Measurements from ENCODE around the gene SP110. TPM values are rescaled to one million over a fixed set of nuclear protein-coding genes. Genes with fewer than 3 reads are reported as not detected.

SP110 gene
- total and polyA plus RNA-seq, 9 of the 15 experiments (the other 6 are each of a cell fraction or from before 2014, with no cell fraction given), result 3.6 to 11.0 (median 7.1) TPM

- 0% methylated on average over 3 of the region's 3 CpGs for WGBS (ENCODE audit: insufficient coverage, low coverage, missing lambda C conversion rate)
- intact Hi-C loops (cut with micrococcal nuclease), result no loop called here
These were observed 48.9 kb upstream of the SP110 start for GRCh38 chr2:230268606-230269243.

More at GRCh38 chr2:230268606-230269243, 48.9 kb upstream of the SP110 start:
- H3K27me3 ChIP-seq (ENCODE audit: control insufficient read depth in 2 of 2, insufficient read depth in 2 of 2, low read length in 2 of 2), result peaks cover 0 to 4% of the 10 kb centered on the region in 2 experiments; a peak in 1 of 5 replicates
- CTCF ChIA-PET (ENCODE audit: low intra/inter-chr PET ratio), result no interaction called here
- no peak for FAIRE-seq
- H2AFZ ChIP-seq (ENCODE audit: low read depth, low read length), result no peak overlapping the region
- in situ Hi-C loops (cut with MboI), result no loop called here
- no peaks in the 10 kb centered on the region for H3K9me1 ChIP-seq (ENCODE audit: control insufficient read depth, insufficient read depth, low read length)
- H3K4me1 ChIP-seq (replicated peaks in 1 of 2; ENCODE audit: control insufficient read depth in 2 of 2, insufficient read depth in 2 of 2, low read length in 2 of 2), result no peaks in the 10 kb centered on the region; a peak in 1 of 5 replicates
- no peak overlapping the region for H3K9ac ChIP-seq (ENCODE audit: insufficient read depth in 1 of 2, low read depth in 2 of 2, low read length in 2 of 2)
- H3K4me2 ChIP-seq (ENCODE audit: insufficient read depth, low read length), result no peak overlapping the region
- TF ChIP-seq EZH2 (IDR thresholded peaks at IDR 0.05; ENCODE audit: borderline replicate concordance, low read depth, low read length) (no peak), E2F4 (CRISPR knock-in tag; IDR thresholded peaks at IDR 0.05; ENCODE audit: low read depth) (no peak), ZNF699 (CRISPR knock-in tag; IDR thresholded peaks at IDR 0.05; ENCODE audit: insufficient replicate concordance) (no peak), CBFA2T3 (IDR thresholded peaks at IDR 0.05) (no peak), SP2 (IDR thresholded peaks at IDR 0.05; ENCODE audit: extremely low read depth, low read depth, low read length, poor library complexity, severe bottlenecking) (no peak), ZNF586 (CRISPR knock-in tag; conservative IDR thresholded peaks at IDR 0.05) (no peak)
- no TSS peak for BruUV-seq (replicated peaks)
- POLR2A ChIA-PET, result no interaction called here
- no peaks in the 10 kb centered on the region for H3K9me3 ChIP-seq (replicated peaks; ENCODE audit: control insufficient read depth, insufficient read depth, low read depth, low read length)
- H3K36me3 ChIP-seq (ENCODE audit: control insufficient read depth, insufficient read depth, low read length), result no peaks in the 10 kb centered on the region
- H3K79me2 ChIP-seq (ENCODE audit: control insufficient read depth, insufficient read depth, low read length), result no peaks in the 10 kb centered on the region
- DNase-seq (ENCODE audit: extremely low read depth in 1 of 4, low spot score in 3 of 4), result no peak
- H4K20me1 ChIP-seq (replicated peaks; ENCODE audit: control insufficient read depth, insufficient read depth, low read length), result no peaks in the 10 kb centered on the region
- H3K27ac ChIP-seq (ENCODE audit: extremely low read depth, low read depth, low read length), result no peak overlapping the region
- no peak overlapping the region for H3K4me3 ChIP-seq
- ATAC-seq, result no peak

All from K562 (cell line).